IPS DF 6.9 (cell line): Measurements from ENCODE around the gene ADAMTS7.
"Not testable (repeated sequence)": the region's sequence is repeated elsewhere in the genome, so short reads cannot be mapped to it uniquely, and the experiment has no call there.

Experiments
- DNase-seq: peaks from one replicate; pipeline ENCODE4 v3.0.0-alpha.2; 2013; ENCODE audit warnings: low read depth, low spot score
- H3K27ac ChIP-seq: one replicate; pipeline ENCODE4 v1.5.1; 2013; ENCODE audit warnings: low read length, control low read depth
- H3K27me3 ChIP-seq: 2 replicates; pipeline ENCODE4 v1.6.1; 2013; ENCODE audit warnings: mild to moderate bottlenecking, low read length; ENCODE audit not compliant: control insufficient read depth, insufficient read depth
- H3K36me3 ChIP-seq: 2 replicates; pipeline ENCODE4 v1.6.1; 2013; ENCODE audit warnings: low read length; ENCODE audit not compliant: control insufficient read depth, insufficient read depth
- H3K4me1 ChIP-seq: 2 replicates; pipeline ENCODE4 v1.6.1; 2013; ENCODE audit warnings: low read length; ENCODE audit not compliant: control insufficient read depth, insufficient read depth
- H3K4me3 ChIP-seq: 2 replicates; pipeline ENCODE4 v1.5.1; 2013; ENCODE audit warnings: mild to moderate bottlenecking, low read length
- H3K9me3 ChIP-seq: 2 replicates; pipeline ENCODE4 v1.6.1; 2013; ENCODE audit warnings: low read length, inconsistent platforms; ENCODE audit not compliant: control insufficient read depth, insufficient read depth
- WGBS: extraction: QIAGEN DNeasy Blood & Tissue Kit; methylation state at CpG from one replicate; pipeline ENCODE4 v1.1.7; 2013; ENCODE audit warnings: mixed read lengths, missing lambda C conversion rate; ENCODE audit not compliant: insufficient read length, insufficient coverage; 5-methylcytosine and 5-hydroxymethylcytosine counted together

ADAMTS7 gene, protein sequence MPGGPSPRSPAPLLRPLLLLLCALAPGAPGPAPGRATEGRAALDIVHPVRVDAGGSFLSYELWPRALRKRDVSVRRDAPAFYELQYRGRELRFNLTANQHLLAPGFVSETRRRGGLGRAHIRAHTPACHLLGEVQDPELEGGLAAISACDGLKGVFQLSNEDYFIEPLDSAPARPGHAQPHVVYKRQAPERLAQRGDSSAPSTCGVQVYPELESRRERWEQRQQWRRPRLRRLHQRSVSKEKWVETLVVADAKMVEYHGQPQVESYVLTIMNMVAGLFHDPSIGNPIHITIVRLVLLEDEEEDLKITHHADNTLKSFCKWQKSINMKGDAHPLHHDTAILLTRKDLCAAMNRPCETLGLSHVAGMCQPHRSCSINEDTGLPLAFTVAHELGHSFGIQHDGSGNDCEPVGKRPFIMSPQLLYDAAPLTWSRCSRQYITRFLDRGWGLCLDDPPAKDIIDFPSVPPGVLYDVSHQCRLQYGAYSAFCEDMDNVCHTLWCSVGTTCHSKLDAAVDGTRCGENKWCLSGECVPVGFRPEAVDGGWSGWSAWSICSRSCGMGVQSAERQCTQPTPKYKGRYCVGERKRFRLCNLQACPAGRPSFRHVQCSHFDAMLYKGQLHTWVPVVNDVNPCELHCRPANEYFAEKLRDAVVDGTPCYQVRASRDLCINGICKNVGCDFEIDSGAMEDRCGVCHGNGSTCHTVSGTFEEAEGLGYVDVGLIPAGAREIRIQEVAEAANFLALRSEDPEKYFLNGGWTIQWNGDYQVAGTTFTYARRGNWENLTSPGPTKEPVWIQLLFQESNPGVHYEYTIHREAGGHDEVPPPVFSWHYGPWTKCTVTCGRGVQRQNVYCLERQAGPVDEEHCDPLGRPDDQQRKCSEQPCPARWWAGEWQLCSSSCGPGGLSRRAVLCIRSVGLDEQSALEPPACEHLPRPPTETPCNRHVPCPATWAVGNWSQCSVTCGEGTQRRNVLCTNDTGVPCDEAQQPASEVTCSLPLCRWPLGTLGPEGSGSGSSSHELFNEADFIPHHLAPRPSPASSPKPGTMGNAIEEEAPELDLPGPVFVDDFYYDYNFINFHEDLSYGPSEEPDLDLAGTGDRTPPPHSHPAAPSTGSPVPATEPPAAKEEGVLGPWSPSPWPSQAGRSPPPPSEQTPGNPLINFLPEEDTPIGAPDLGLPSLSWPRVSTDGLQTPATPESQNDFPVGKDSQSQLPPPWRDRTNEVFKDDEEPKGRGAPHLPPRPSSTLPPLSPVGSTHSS (N-terminal part only)

GRCh38 chr15:78811124-78811824 is at the start of gene ADAMTS7:
Gene ADAMTS7 (minus strand): TSS chr15:78811464. CDS start chr15:78811220, 244 bp downstream.
- peak within 1 kb of the TSS; percentile 71 for H3K4me3 ChIP-seq
- no CpG with 5 or more reads among the region's 73 CpGs for WGBS
- no peaks in the 10 kb centered on the region; the same call in 1 of the 2 replicates for H3K27me3 ChIP-seq
- 0 out of 2 replicates have a peak, but pooled peaks cover 2% of the 10 kb centered on the region for H3K36me3 ChIP-seq
- no peaks in the 10 kb centered on the region for H3K9me3 ChIP-seq
- H3K4me1 ChIP-seq: peaks cover 2% of the 10 kb centered on the region
- H3K27ac ChIP-seq: no peak within 1 kb of the TSS
- DNase-seq: no peak

DNA sequence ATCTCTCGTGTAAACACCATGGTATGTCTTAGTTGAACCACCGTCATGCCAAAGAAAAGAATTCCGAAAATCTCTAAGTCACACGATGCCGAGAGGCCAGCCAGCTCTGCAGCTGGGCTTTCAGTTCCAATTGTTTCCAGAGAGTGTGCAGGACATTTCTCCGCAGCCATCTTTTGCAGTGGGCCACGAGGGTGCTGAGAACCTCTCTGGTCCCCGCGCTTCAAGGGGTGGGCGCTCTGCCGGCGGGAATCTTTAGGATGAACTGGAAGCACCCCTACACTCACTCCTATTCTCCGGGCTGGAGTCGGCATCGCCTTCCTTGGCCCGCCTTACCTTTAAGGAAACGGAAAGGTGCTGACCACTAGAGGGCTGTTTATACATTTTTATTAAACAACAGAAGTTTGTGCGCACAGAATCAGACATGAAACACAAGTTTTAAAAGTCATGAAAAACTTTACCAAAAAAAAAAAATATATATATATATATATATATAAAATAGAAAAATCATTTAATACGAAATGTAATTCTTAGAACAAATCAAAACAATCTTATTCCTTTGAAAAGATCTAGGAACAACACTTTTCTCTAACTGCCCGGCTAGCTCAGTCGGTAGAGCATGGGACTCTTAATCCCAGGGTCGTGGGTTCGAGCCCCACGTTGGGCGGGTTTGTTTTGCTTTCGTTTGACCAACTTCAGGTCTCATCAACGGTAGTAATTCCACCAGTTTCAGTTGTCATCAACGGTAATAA is 48.9 kb upstream of the ADAMTS7 start:
- Histone ChIP-seq H3K9me3 (no peaks in the 10 kb centered on the region), H3K27ac (no peak overlapping the region), H3K27me3 (no peaks in the 10 kb centered on the region), H3K36me3 (no peaks in the 10 kb centered on the region), H3K4me3 (peak overlapping the region; percentile 59; the same call in 1 of the 2 replicates), H3K4me1 (no peaks in the 10 kb centered on the region)
- DNase-seq: peak; percentile 72
- no CpG with 5 or more reads among the region's 28 CpGs for WGBS

DNA sequence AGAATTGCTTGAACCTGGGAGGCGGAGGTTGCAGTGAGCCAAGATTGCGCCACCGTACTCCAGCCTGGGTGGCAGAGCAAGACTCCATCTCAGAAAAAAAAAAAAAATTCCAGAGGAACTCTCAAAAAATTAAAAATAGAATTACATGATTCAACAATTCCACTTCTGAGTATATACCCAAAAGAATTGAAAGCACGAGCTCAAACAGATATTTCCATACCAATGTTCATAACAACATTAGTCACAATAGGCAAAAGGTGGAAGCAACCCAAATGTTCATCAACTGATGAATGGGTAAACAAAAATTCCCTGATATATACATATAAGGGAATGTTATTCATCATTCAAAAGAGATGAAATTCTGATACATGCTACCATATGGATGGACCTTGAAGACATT is 44.5 kb upstream of the ADAMTS7 start:
- WGBS: no CpG with 5 or more reads among the region's 4 CpGs
- H3K36me3 ChIP-seq: no peaks in the 10 kb centered on the region
- no peak for DNase-seq
- no peak overlapping the region for H3K4me3 ChIP-seq
- H3K9me3 ChIP-seq: no peaks in the 10 kb centered on the region
- no peaks in the 10 kb centered on the region for H3K4me1 ChIP-seq
- H3K27ac ChIP-seq: no peak overlapping the region
- no peaks in the 10 kb centered on the region for H3K27me3 ChIP-seq

DNA sequence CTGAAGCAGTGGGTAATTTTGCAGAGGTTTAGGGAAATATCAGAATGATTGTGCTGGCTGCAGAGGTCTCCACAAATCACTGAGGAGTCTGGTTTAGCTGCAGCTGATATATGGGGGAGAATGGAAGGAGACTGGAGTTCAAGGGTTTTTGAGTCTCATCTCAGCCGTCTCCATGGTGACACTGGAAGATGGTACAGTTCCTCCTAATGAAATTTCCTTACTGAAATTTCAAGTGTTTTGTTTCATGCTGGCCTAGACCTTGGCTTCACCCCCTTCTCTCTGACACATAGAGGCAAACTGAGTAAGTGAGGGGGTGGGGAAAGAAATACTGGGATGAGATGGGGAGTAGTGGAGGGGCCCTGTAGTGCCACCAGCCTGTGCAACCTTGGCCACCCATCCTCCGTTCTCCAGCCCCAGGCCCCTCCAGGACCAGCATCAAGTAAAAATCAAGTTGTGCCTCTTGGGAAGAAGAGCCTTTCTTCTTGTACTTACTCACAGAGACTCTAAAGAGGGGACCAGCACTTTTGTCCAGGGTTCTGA is 43.6 kb upstream of the ADAMTS7 start:
- H3K27ac ChIP-seq: no peak overlapping the region
- no peaks in the 10 kb centered on the region for H3K27me3 ChIP-seq
- WGBS: no CpG with 5 or more reads among the region's 2 CpGs
- H3K36me3 ChIP-seq: no peaks in the 10 kb centered on the region
- H3K4me1 ChIP-seq: no peaks in the 10 kb centered on the region
- H3K9me3 ChIP-seq: no peaks in the 10 kb centered on the region
- no peak for DNase-seq
- H3K4me3 ChIP-seq: no peak overlapping the region

GRCh38 chr15:78853500-78853899 is 42.2 kb upstream of the ADAMTS7 start:
- DNase-seq: no peak
- no peak overlapping the region for H3K27ac ChIP-seq
- H3K4me3 ChIP-seq: no peak overlapping the region
- no peaks in the 10 kb centered on the region for H3K27me3 ChIP-seq
- H3K36me3 ChIP-seq: no peaks in the 10 kb centered on the region
- H3K4me1 ChIP-seq: no peaks in the 10 kb centered on the region
- H3K9me3 ChIP-seq: no peaks in the 10 kb centered on the region
- no CpG with 5 or more reads among the region's 6 CpGs for WGBS

DNA sequence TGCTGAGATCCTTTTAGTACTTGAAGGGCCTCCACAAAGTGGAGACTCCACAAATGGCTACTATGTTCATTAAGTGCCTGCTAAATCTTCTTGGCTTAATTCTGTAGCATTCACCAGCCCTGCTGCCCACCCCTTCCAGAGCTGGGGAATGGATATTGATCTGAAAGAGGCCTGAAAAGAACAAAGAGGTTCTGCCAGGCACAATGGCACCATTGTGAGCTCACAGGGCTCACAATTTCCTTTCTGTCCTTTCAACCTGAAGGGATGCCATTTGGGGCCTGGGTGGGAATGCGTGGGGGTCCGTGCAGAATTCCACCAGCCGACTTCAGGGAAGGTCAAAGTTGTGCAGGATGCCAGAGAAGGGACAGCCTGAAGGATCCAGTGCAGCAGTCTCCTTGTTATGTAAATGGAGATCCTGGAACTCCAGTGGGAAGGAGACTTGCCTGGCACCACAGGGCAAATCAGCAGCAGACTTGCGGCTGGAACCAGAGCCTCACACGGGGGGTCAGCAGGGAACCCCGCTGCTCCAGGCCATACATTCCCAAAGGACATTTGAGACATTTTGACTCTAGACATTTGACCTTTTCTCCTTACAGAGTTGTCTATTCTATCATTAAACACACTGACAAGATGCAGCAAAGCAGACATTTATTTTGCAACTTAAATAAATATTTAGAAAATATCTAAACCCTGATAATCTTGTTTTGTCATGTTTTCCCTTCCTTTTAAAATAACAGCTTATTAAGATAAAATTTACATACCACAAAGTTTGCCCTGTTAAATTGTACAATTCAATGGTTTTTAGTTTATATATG is 39.9 kb upstream of the ADAMTS7 start:
- Histone ChIP-seq H3K9me3 (no peaks in the 10 kb centered on the region), H3K36me3 (no peaks in the 10 kb centered on the region), H3K4me1 (no peaks in the 10 kb centered on the region), H3K4me3 (no peak overlapping the region), H3K27me3 (no peaks in the 10 kb centered on the region), H3K27ac (no peak overlapping the region)
- no CpG with 5 or more reads among the region's 6 CpGs for WGBS
- no peak for DNase-seq

- Histone ChIP-seq H3K27ac (no peak overlapping the region), H3K9me3 (no peaks in the 10 kb centered on the region), H3K4me3 (no peak overlapping the region), H3K27me3 (no peaks in the 10 kb centered on the region), H3K36me3 (no peaks in the 10 kb centered on the region), H3K4me1 (no peaks in the 10 kb centered on the region)
- no CpG with 5 or more reads among the region's 2 CpGs for WGBS
- no peak for DNase-seq
These were observed 39.1 kb upstream of the ADAMTS7 start for GRCh38 chr15:78850352-78850751.

GRCh38 chr15:78847387-78847906 is 36.2 kb upstream of the ADAMTS7 start:
- WGBS: no CpG with 5 or more reads among the region's 15 CpGs
- not testable (repeated sequence) for DNase-seq

More at GRCh38 chr15:78847387-78847906, 36.2 kb upstream of the ADAMTS7 start:
- H3K4me1 ChIP-seq, H3K9me3 ChIP-seq, H3K36me3 ChIP-seq, H3K27ac ChIP-seq, H3K27me3 ChIP-seq, H3K4me3 ChIP-seq: not testable (repeated sequence)
